ENCODE data around the gene RPL28.

Gene RPL28

GRCh38 chr19:55432241-55432959 is 46.7 kb downstream of the RPL28 start:
- H3K4me3 ChIP-seq (ENCODE audit: low read depth, low read length): no peak overlapping the region
- DNase-seq (ENCODE audit: low read depth): no peak
- TF ChIP-seq CTCF (IDR thresholded peaks at IDR 0.05; ENCODE audit: low read depth, low read length): no peak
- no peak for TF ChIP-seq MYC (IDR thresholded peaks at IDR 0.05; ENCODE audit: low read depth, low read length)
- no peak for TF ChIP-seq MAX (IDR thresholded peaks at IDR 0.05; ENCODE audit: low read depth, low read length)
- no peak for TF ChIP-seq POLR2A (IDR thresholded peaks at IDR 0.05; ENCODE audit: extremely low read depth, insufficient read length)

- no peak for DNase-seq (ENCODE audit: low read depth)
- TF ChIP-seq POLR2A (IDR thresholded peaks at IDR 0.05; ENCODE audit: extremely low read depth, insufficient read length): no peak
- TF ChIP-seq MYC (IDR thresholded peaks at IDR 0.05; ENCODE audit: low read depth, low read length): no peak
- TF ChIP-seq CTCF (IDR thresholded peaks at IDR 0.05; ENCODE audit: low read depth, low read length): no peak
- TF ChIP-seq MAX (IDR thresholded peaks at IDR 0.05; ENCODE audit: low read depth, low read length): no peak
- no peak overlapping the region for H3K4me3 ChIP-seq (ENCODE audit: low read depth, low read length)
Observed at GRCh38 chr19:55433292-55433691, 47.6 kb downstream of the RPL28 start.

GRCh38 chr19:55434356-55434919 is 48.7 kb downstream of the RPL28 start:
- TF ChIP-seq MYC (IDR thresholded peaks at IDR 0.05; ENCODE audit: low read depth, low read length) (no peak), CTCF (IDR thresholded peaks at IDR 0.05; ENCODE audit: low read depth, low read length) (no peak), MAX (IDR thresholded peaks at IDR 0.05; ENCODE audit: low read depth, low read length) (no peak), POLR2A (IDR thresholded peaks at IDR 0.05; ENCODE audit: extremely low read depth, insufficient read length) (no peak)
- no peak overlapping the region for H3K4me3 ChIP-seq (ENCODE audit: low read depth, low read length)
- no peak for DNase-seq (ENCODE audit: low read depth)

- no peak overlapping the region for H3K4me3 ChIP-seq (ENCODE audit: low read depth, low read length)
- DNase-seq (ENCODE audit: low read depth): no peak
- TF ChIP-seq MAX (IDR thresholded peaks at IDR 0.05; ENCODE audit: low read depth, low read length) (no peak), CTCF (IDR thresholded peaks at IDR 0.05; ENCODE audit: low read depth, low read length) (no peak), POLR2A (IDR thresholded peaks at IDR 0.05; ENCODE audit: extremely low read depth, insufficient read length) (no peak), MYC (IDR thresholded peaks at IDR 0.05; ENCODE audit: low read depth, low read length) (no peak)
Observed at GRCh38 chr19:55435020-55435419, 49.3 kb downstream of the RPL28 start.

- no peak for TF ChIP-seq POLR2A (IDR thresholded peaks at IDR 0.05; ENCODE audit: extremely low read depth, insufficient read length)
- no peak for TF ChIP-seq MAX (IDR thresholded peaks at IDR 0.05; ENCODE audit: low read depth, low read length)
- no peak for TF ChIP-seq CTCF (IDR thresholded peaks at IDR 0.05; ENCODE audit: low read depth, low read length)
- TF ChIP-seq MYC (IDR thresholded peaks at IDR 0.05; ENCODE audit: low read depth, low read length): no peak
- H3K4me3 ChIP-seq (ENCODE audit: low read depth, low read length): no peak overlapping the region
- no peak for DNase-seq (ENCODE audit: low read depth)
Observed at GRCh38 chr19:55436847-55437246, 51.1 kb downstream of the RPL28 start.

Measured in NB4 (cell line).